Fibroblast of skin of scalp (primary cell): ENCODE results near the gene ABI3. TPM values are rescaled to one million over a fixed set of nuclear protein-coding genes. Genes with fewer than 3 reads are reported as not detected.
"Not testable (repeated sequence)": the region's sequence is repeated elsewhere in the genome, so short reads cannot be mapped to it uniquely, and the experiment has no call there.

ENCODE experiments used
- DNase-seq: peaks from one replicate; pipeline ENCODE4 v3.0.0-alpha.2; 2013
- polyA plus RNA-seq, 2 experiments: library from polyadenylated mRNA; unstranded; fragments of 120-200 nt; gene quantifications; one replicate each; pipeline ENCODE4 v1.2.1, GENCODE V29; 2013; ENCODE audit not compliant: insufficient read length in 2 of 2

Gene ABI3, protein sequence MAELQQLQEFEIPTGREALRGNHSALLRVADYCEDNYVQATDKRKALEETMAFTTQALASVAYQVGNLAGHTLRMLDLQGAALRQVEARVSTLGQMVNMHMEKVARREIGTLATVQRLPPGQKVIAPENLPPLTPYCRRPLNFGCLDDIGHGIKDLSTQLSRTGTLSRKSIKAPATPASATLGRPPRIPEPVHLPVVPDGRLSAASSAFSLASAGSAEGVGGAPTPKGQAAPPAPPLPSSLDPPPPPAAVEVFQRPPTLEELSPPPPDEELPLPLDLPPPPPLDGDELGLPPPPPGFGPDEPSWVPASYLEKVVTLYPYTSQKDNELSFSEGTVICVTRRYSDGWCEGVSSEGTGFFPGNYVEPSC
- polyA plus RNA-seq (2013, experiment 1 of 2; ENCODE audit: insufficient read length), result 0.90 TPM
- 0.42 TPM for polyA plus RNA-seq (2013, experiment 2 of 2; ENCODE audit: insufficient read length)

DNA sequence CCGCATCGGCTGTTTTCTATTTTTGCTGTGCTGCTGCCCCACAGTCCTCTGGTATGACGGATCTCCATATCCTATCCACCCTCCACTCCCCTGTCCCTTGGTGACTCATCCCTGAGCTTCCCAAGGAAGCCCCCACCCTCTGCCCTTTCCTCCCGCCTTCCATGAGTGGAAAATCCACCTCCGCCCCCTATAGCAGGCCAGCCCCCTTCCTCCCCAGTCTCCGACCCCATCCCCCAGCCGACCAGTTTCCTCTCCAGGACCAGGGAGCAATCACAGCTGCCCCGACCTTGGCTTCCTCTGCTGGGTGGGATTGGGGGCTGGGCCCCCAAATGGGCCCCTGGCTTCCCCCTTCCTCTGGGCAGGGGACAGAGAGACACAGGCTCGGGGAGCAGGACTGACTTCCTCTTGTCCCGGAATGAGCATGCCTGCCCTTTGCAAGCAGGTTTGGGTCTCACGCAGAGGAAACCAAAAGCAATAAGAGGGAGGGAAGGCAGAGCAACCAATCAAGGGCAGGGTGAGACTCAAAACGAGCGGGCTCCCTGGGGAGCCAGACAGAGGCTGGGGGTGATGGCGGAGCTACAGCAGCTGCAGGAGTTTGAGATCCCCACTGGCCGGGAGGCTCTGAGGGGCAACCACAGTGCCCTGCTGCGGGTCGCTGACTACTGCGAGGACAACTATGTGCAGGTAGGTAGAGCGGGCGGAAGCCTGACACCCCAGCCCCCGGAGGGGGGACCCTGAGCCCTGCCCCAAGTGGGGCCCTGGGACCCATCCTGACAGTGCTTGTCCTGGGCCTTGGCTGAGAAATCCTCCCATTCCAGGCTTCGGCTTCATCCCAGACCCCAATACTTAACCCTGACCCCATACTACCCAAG, at the start of gene ABI3, which contains the start of gene GNGT2:
Gene ABI3 (plus strand): TSS at position 550 of the 872 bp plus-strand sequence. CDS start 18 bp downstream, at position 568.
Gene GNGT2 (minus strand): TSS at position 417 of the 872 bp plus-strand sequence. CDS start 3,152 bp downstream, outside the sequence.
- peak; percentile 66 for DNase-seq

DNA sequence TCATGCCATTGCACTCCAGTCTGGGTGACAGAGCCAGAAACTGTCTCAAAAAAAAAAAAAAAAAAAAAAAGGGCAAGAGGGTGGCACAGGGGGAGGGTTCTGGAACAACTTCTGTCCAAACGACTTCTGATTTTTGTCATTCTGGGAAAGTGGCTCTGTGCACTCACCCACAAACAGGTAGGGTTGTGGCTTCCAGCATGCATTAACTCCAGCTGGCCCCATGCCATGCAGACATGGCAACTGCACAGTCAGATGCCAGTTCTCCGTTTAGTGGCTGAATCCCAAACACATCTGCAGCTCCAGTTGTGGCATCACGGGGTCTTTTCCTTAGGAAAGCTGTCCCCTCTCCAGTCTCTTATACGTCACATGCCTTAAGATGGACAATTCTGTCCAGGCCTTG, 47.6 kb upstream of the ABI3 start:
- DNase-seq, result no peak

DNA sequence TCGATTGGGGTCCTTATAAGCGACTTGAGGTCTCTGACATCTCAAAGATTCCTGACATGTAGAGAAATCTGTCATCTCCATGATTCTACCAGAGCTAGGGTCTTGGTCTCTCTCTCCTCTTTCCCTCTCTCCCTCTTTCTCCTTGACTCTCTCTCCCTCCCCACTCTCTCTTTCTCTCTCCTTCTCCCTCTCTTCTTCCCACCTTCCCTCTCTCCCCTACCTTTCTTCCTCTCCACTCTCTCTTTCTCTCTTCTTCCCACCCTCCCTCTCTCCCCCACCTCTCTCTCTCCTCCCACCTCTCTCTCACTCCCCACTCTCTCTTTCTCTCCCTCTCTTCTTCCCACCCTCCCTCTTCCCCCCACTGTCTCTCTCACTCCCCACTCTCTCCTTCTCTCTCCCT, 45.4 kb upstream of the ABI3 start:
- DNase-seq, result no peak

DNA sequence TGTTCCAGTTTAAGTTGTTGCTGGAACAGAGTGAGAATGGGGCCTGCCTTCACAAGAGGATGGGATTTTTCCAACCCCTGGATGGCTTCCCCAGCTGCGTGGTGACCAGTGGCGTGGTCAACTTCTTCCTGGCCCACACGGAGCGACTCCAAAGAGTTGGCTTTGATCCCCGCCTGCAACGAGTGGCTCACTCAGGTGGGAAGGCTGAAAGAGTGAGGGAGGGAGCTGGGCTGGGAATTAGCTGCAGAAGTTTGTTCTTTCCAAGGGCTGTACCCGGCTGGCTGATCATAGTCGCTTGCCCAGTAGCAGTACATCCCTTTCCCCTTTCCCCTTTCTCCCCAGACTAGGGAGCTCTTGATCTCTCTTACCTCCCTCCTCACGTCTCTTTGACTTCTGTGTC, 41.8 kb upstream of the ABI3 start:
- no peak for DNase-seq

DNA sequence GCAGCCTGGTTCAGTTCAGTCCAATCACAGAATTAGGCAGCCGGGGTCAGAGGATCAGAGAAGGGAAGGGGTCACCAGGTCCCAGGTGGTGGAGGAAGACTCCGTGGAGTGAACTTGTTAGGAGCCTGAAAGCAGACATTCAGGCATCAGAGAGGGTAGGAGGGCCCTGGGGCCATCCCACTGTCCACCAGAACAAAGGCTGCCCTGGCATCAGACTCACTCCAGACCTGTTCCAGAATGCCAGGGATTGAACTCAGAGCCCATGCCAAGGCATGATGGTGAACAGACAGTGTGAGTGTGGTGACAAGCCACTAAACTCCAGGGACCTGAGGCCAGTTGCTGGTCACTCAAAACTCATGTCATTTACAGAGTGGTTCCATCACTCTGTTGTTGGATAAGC, 40.3 kb upstream of the ABI3 start:
- no peak for DNase-seq

DNA sequence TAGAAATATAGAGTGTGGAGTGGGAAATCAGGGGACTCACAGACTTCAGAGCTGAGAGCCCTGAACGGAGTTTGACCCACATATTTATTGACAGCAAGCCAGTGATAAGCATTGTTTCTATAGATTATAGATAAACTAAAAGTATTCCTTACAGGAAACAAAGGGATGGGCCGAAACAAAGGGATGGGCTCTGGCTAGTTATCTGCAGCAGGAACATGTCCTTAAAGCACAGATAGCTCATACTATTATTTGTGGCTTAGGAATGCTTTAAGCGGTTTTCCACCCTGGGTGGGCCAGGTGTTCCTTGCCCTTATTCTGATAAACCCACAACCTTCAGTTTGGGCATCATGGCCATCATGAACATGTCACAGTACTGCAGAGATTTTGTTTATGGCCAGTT, 39.8 kb upstream of the ABI3 start:
- not testable (repeated sequence) for DNase-seq

DNA sequence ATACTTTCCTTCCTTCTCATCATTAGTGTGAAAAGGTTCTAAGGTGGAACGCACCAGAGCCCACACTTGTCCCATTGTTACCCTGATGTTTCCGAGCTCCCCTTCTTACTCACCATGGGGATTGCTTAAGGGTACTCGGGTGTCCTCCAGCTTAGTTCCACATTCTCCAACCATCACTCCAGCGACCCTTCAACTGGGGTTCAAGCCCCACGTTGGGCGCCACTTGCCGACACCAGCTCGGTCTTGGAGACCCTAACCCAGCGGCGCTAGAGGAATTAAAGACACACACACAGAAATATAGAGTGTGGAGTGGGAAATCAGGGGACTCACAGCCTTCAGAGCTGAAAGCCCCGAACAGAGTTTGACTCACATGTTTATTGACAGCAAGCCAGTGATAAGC, 34.5 kb upstream of the ABI3 start:
- not testable (repeated sequence) for DNase-seq

DNA sequence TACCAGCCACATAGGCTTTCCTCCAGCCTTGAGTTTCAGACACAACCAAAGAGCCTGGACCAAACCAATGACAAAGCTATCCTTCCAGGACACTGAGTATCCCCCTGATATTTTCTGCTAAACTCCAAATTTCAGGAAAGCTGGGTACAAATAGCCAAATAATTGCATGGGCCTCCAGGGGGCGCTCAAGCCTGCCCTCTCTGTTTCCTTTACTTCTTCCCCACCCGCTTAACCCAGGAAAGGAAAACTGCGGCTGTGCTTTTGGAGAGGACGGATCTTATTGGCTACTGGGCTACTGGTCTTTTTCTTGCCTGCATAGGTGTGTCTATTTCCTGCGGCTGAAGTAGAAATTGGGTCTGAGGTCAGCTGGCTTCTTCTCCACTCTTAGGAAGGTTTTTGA, 30.2 kb upstream of the ABI3 start:
- DNase-seq, result peak; percentile 62

DNA sequence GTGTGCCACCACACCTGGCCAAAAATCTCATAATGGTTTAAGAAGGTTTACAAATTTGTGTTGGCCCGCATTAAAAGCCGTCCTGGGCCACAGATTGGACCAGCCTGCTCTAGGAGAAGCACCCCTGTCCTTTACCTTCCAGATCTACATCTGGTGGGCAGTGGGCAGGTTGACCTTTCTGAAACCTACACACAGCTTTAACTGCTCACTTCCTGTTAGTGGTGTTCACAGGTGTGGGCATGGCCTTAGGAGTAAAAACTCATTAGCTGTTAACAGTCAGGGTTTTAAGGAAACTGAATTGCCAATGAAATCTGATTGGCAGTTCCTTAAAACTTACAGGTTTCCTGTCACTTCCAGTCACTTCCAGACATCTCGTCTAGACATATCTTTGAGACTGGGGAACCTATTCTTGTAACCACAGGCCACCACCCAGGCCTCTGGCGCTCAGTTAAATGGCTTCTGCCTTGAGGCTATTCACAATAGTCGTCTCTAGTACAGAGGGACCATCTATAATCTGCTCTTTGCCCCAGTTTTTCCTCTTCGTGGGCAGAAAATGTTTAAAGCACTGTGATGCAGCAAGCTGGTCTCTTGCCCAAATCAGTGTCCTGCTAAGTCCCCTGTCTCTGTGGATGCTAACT, 29.4 kb upstream of the ABI3 start:
- DNase-seq, result no peak

DNA sequence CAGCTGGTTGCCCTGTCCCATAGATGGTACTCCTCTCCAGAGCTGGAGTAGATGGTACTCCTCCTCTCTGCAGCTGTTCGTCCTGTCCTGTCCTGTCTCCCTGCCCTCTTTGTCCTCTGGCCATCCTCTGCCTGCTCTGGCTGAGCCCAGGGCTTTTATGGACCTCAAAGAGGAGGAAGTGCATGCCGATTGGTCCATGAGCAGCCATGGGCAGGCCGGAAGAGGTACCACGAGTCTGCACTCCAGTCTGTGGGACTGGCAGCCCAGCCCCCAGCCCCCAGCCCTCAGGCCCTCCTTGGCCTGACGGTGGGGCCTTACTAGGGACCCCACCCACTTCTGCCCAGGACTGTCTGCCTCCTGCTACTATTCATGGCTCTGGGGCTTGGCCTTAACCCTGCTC, 27.2 kb upstream of the ABI3 start:
- no peak for DNase-seq

DNA sequence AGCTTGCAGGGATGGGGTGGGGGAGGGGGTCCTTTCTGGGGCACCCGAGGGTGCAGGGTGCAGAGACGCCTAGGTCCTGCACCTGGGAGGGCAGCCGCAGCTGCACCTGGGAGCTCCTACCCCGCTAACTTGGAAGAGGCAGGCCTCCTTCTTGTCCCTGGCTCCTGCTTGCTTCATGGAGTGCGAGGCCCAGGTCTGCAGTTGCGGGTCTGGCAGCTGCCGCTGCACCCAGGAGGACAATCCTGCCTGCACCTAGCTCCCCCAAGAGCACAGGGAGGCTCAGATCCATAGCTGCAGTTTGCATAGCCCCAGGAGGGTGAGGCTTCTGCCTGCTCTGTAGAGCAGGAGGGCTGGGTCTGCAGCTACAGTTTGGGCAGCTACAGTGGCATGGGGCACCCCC, 26.7 kb upstream of the ABI3 start:
- no peak for DNase-seq

DNA sequence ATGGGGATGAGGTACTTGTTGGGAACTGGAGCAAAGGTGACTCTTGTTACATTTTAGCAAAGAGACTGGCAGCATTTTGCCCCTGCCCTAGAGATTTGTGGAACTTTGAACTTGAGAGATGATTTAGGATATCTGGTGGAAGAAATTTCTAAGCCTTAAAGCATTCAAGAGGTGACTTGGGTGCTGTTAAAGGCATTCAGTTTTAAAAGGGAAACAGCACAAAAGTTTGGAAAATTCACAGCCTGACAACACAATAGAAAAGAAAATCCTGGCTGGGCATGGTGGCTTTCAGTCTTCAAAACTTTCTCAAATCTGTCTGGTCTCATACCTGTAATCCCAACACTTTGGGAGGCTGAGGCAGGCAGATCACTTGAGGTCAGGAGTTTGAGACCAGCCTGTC, 26.0 kb upstream of the ABI3 start:
- DNase-seq, result not testable (repeated sequence)

DNA sequence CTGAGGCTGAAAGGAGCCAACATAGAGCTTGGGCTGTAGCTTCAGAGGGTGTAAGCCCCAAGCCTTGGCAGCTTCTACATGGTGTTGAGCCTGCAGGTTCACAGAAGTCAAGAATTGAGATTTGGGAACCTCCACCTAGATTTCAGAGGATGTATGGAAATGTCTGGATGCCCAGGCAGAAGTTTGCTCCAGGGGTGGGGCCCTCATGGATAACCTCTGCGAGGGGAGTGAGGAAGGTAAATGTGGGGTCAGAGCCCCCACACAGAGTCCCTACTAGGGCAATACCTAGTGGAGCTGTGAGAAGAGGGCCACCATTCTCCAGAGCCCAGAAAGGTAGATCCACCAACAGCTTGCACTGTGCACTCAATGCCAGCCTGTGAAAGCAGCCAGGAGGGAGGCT, 25.1 kb upstream of the ABI3 start:
- DNase-seq, result not testable (repeated sequence)

DNA sequence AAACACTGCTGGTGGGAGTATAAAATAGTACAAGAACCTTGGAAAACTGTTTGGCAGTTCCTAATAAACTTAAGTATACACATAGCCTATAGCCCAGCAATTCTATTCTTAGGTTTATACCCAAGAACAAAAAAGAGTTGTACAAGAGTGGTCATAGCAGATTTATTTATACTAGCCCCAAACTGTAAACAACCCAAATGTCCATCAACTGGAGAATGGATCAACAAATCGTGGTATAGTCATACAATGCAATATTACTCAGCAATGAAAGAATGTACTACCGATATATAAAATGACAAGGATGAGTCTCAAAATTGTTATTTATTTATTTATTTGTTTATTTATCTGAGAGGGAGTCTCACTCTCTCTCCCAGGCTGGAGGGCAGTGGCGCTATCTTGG, 23.2 kb upstream of the ABI3 start:
- DNase-seq, result no peak

DNA sequence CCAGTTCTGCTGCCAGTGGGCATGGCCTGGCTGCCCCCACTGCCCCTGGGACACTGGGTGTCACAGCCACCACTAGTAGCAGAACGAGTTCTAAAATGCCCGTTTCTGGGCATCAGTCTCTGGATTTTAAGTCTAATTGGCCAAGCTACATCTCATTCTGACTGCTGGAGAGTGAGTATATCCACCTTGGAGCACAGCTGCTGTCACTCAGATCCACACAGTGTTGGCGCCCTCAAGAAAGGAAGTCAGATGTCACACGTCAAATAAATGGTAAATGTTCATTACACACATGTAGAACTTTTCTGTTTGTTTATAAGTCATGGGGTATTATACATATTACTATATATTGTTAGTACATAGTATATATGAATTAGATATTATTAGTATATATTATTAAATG, 19.6 kb upstream of the ABI3 start:
- no peak for DNase-seq

DNA sequence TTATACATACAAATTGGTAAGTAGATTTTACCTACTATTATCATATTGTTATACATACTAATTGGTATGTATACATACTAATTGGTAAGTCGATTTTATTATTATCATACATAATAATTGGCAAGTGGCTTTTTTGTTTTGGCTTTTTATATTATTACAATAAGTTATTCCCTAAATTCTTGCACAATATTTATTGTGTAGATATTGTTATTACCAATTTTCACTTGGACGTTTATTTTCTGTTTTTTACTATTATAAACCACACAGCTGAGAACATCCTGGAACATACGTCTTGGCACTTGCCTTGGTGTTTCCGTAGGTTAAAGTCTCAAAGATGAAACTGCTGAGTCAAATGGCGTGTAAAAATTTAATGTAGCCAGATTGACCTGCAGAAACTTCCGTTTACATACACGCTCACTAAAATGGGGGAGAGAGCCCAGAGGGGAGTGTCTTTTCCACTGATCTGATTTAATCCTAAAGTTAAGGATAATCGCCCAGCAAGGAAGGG, 19.0 kb upstream of the ABI3 start:
- no peak for DNase-seq

DNA sequence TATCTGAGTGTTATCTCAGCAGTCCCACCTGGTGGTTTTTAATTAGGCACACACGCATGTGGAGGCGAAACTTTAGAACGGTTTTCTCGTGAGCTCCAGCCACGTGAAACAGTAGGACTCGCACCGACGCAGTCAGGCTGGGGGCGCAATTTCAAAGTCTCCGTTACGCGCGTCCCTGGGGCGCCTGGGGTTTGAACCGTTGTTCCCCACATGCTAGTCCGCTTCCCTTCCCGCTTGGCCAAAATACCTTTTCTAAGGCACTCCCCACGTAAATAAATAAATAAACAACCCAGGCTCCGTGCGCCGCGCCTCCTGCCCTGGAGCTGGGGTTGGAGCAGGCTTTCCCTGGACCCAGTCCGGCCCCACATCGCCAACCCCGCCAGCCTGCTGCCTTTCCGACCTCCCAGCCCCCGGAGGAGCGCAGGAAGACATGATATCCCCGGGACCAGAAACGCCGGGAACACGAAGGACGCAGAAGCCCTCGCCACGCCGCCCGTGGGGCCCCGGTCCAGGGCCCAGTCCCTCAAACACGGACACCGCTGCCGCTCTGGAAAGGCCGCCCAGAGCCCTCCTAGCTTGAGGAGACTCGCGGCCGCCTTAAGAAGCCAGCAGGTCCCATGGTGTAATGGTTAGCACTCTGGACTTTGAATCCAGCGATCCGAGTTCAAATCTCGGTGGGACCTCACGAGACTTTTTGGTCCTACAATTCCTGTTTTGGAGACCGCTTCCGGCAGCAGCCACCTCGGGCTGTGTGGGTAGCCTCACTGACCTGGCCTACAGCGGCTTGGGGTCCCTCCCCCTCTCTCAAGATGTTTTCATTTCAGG, 18.4 kb upstream of the ABI3 start:
- DNase-seq, result peak; percentile 83

DNA sequence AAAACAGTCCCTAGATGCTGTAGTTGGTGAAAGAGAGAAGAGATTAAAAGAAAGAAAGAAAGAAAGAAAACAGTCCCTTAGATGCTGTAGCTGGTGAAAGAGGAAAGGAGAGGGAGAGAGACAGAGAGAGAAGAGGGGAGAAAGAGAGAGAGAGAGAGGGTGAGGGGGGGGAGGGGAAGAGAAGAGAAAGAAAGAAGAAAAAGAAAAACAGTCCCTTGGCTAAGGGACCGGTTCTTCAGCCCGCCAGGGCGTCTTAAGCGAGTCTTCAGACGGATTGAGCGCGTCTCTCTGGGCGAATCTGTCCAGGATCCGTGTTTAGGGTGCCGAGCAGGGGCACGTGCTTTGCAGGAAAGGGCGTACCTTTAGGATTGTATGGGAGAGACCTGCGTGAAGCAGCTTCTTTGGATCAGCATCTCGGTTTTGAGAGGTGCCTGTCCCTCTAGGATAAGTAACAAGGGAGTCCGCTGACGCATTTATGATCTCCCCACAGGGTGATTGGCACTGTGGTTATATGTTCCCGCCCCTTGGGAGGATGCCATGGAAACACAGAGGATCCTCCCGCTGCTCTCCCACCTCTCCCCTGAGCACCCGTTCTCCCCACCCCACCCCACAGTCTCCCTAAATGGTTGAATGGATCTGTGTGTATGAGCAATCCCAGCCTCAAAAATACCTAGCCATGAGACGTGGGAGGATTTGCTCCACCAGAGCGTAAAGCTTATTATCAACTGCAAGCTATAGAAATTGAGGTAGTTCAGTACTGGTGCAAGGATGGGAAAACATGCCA, 16.8 kb upstream of the ABI3 start:
- peak; percentile 59 for DNase-seq

DNA sequence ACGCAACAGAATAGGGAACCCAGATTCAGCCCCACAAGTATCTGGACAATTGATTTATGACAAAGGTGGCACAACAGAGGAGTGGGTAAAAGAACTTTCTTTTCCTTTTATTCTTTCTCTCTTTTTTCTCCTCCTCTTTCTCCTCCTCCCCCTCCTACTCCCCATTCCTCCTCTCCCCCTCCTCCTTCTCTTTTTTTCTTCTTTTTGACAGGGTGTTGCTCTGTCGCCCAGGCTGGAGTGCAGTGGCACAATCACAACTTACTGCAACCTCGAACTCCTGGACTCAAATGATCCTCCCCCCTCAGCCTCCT, 16.3 kb upstream of the ABI3 start:
- DNase-seq, result no peak

DNA sequence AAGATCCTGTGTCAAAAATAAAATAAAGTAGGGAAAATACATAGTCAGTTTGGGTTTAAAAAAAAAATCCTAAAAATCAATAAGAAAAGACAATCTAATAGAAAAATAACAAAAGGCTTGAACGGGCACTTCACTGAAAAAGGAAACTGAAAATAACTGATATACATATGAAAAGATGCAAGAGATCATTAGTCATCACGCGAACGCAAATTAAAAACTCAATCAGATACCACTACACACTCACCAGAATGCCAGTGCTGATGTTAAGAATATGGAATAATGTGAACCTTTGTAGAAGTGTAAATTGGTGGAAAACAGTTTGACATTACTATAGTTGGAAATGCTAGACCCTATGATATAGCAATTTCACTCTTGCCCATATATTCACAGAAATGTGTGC, 14.8 kb upstream of the ABI3 start:
- DNase-seq, result no peak

DNA sequence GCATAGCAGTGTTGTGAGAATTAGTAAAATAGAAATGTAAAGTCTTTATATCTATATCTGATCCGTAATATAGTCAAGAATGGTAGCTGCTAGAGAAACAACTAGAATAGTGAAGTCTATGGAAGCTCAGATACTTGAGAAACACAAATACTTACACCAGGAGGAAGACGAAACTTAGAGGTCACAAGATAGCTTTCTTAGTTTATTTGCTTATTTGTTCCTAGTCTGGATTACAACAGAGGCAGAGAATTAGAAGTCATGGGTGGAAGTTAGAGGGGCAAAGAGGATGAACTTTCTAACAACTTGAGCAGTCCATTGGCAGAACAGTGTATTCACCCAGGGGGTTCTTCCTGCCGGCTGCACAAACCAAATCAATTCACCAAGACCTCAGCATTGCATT, 14.0 kb upstream of the ABI3 start:
- DNase-seq, result no peak
